GM18951 (cell line): ENCODE data around the gene NKAIN1.
"Not testable (repeated sequence)": the region's sequence is repeated elsewhere in the genome, so short reads cannot be mapped to it uniquely, and the experiment has no call there.

Experiments used
- POLR2A ChIP-seq: IDR thresholded peaks from 4 replicates; pipeline ENCODE4 v1.6.1; 2011; ENCODE audit warnings: mild to moderate bottlenecking; ENCODE audit not compliant: insufficient read length, insufficient read depth; ENCODE audit errors: extremely low read depth
- in situ Hi-C: fragments of 300-500 bp; cut with MboI; formaldehyde crosslinking; loops from one replicate; pipeline ENCODE4 v1.12.0; 2022; ENCODE audit warnings: low sequenced_read_pairs, mixed read lengths, inconsistent platforms; ENCODE audit not compliant: unreplicated experiment

NKAIN1 gene

DNA sequence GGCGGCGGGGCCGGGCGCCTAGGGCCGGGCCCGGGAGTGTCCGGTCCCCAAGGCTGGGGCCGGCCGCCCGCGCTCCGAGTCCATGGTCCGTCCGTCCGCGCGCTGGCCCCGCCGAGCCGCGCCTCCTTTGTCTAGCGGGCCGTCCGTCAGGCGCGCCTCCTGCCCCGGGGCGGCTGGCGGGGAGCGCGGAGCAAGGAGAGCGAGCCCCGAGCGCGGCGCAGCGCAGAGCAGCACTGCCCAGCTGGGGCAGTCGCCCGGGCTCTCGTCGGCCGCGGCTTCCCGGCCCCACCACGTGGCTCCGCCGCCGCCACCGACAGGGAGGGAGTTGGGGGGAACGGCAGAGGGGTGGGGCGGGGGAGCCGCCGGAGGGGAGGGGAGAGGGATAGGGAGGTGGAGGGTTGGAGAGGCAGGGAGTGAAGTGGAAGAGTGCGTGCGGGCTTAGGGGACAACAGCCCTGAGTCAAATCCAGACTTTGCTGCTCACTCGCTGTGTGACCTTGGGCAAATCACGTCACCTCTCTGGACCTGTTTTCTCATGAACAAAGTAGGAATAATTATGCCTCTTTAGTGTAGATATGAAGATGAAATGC, at the start of gene NKAIN1:
NKAIN1 (minus strand) TSS at position 235 of the 589 bp plus-strand sequence. CDS start 340 bp downstream, outside the sequence.
- in situ Hi-C loops, result no loop called here
- no peak for TF ChIP-seq POLR2A

DNA sequence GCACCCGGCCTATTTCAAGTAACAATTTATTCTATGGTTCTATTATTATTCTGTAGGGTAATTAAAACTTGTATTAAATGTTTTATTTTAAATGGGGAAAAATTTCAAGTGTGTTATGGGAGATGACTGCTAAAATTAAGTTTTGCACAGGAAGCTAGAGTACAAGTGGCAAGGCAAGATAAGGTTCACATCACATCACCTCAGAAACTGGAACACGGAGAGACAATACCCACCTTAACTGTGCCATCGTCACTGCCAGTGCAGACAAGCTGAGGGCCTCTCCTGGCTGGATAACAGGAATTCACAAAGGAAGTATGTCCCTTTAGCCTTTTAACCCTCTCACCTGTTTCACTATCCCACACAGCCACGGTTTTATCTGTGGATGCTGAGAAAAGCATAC, 49.3 kb upstream of the NKAIN1 start:
- in situ Hi-C loops, result no loop called here
- TF ChIP-seq POLR2A, result no peak

DNA sequence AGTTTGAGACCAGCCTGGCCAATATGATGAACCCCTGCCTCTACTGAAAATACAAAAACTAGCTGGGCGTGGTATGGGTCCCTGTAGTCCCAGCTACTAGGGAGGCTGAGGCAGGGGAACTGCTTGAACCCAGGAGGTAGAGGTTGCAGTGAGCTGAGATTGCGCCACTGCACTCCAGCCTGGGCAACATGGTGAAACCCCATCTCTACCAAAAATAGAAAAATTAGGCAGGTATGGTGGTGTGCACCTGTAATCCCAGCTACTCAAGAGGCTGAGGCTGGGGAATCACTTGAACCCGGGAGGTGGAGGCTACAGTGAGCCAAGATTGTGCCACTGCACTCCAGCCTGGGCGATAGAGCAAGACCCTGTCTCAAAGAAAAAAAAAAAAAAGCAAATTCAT, 48.1 kb upstream of the NKAIN1 start:
- in situ Hi-C loops, result not testable (repeated sequence)

DNA sequence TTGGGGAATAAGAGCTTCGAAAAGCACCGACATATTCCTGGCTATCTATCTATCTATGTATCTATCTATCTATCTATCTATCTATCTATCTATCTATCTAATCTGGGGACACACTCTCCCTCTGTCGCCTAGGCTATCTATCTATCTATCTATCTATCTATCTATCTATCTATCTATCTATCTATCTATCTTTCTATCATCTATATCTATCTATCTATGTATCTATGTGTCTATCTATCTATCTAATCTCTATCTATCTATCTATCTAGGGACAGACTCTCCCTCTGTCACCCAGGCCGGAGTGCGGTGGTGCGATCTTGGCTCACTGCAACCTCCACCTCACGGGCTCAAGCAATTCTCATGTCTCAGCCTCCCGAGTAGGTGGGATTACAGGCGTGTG, 42.7 kb upstream of the NKAIN1 start:
- in situ Hi-C loops, result not testable (repeated sequence)

DNA sequence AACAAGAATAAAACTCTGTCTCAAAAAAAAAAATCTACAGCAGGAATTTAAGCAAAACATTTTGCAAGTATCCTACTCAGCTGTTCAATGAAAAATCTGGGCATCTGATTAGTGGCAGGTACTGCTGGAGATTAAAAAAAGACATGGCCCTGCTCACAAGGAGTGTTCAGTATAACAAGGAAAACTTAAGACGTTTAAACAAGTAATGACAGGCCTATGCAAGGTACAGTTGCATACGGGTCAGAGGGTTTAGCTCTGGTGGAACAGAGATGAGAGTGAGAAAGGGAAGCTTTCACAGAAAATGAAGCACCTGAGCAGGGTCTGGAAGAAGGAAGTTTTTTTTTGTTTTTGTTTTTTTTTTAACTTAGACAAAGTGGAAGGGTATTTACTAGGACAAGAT, 33.9 kb upstream of the NKAIN1 start:
- no peak for TF ChIP-seq POLR2A

DNA sequence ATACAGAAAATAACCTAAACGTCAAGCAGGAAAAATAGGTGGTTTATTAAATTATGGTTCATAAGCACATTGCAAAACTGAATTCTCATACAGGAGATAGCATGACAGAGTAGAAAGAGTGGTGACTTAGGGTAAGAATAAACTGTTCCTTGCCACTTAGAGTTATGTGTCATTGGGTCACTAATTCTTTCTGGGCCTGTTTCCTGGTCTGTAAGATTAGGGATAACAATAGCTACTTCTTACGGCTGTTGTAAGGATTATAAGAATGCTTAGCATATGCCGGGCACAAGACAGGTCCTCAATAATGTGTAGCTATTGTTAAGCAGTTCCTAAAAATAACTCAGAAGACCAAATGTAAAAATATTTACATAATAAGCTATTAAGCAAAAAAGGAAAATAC, 32.7 kb upstream of the NKAIN1 start:
- no peak for TF ChIP-seq POLR2A
- in situ Hi-C loops, result no loop called here

More for the DNA sequence above, 33.9 kb upstream of the NKAIN1 start:
- in situ Hi-C loops, result no loop called here

DNA sequence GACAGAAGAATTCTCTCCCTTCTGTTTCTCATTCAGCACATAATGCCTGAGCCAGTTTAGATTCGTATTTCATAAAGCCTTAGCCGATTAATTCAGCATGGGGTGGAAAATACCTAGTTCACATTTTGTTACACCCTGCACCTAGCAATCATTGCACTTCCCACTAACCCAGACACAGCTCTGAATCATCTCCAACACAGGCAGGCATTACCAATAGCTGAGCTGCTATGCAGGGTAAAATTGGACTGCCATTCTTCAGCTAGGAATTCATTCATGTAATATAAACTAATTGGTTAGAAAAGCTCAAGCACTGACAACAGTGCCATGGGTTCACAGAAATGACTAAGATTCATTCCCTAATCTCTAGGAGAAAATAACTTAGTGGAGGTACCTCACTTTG, 26.9 kb upstream of the NKAIN1 start:
- TF ChIP-seq POLR2A, result no peak

DNA sequence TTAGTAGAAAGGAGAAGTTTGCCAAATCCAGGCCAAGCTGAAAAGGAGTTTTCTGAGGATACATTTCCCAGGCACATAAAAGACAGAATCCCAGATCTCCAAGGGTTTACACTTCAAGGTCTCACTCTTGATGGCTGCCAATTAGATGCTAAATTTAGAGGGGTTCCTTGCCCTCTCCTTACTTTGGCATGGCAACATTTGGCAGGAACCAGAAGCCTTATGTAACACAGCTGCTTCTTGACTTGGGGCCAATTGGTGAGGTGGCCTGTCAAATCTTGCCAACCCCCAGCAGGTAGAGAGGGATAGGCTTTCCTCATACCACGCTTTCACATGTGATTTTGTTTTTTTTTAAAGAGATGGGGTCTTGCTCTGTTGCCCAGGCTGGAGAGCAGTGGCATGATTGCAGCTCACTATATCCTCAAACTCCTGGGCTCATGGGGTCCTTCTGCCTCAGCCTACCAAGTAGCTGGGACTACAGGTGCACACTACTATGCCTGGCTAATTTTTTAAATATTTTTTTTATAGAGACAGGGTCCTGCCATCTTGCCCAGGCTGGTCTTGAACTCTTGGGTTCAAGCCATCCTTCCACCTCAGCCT, 25.2 kb upstream of the NKAIN1 start:
- in situ Hi-C loops, result no loop called here
- no peak for TF ChIP-seq POLR2A

More for the DNA sequence above, 26.9 kb upstream of the NKAIN1 start:
- in situ Hi-C loops, result no loop called here

DNA sequence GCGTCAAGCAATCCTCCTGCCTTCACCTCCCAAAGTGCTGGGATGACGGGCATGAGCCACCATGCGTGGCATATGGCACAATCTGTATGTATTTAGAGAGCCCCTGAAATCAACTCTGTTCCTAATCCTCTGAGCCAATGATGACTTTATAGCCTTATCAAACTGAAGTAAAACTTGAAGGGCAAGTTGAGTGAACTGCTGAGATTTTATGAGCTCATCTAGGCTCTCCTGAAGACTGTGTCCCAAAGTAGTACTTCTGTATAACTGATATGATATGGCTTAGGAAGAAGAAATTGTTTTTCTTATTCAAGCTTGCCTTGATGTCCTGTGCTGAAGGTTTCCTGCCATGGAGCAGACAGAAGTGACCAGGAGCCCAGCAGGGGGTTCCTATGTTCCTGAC, 23.7 kb upstream of the NKAIN1 start:
- in situ Hi-C loops, result no loop called here
- no peak for TF ChIP-seq POLR2A

DNA sequence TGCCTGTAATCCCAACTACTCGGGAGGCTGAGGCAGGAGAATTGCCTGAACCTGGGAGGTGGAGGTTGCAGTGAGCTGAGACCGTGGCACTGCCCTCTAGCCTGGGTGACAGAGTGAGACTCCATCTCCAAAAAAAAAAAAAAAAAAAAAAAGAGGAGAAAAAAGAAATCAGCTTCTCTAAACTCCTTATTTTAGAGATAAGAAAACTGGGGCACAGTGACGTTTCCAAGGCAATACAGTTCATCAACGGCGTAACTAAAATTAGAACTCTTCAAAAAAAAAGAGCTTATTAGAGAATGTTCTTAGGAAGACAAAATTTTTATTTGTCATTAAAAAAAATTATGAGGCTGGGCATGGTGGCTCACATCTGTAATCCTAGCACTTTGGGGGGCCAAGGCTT, 22.7 kb upstream of the NKAIN1 start:
- in situ Hi-C loops, result not testable (repeated sequence)

DNA sequence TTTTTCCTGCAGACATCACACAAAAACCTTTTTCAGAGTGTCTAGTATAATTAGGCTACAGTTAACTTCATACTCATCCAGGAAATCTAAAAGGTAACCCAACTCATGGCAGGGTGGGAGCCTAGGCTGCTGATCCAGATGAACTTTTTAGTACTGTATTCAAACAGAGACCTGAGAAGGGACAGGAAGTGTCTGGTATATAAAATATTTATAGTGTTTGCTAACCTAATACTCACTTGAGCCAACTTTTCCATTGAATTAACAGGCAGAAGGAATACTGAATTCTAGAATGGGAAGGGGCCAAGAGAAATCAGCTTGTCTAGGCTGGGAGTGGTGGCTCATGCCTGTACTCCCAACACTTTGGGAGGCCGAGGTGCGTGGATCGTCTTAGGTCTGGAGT, 22.2 kb upstream of the NKAIN1 start:
- in situ Hi-C loops, result no loop called here
- no peak for TF ChIP-seq POLR2A

DNA sequence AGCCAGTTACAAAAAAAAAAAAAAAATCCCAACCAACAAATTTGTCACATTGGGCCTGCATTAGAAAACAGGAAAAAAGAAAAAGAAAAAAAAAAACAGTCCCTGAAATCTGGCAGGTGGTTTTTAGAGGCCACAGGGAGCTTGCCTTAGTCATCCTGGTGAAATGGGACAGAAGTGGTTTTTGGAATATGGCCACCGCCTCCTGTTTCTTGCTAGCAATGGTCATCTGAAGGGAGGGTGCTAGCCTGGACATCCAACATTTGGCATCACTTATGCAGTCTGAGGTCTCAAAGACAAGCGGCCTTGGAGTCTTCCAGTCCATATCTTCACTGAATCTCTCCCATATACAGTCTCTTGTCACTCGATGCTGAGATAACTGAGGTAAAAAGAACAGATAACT, 20.1 kb upstream of the NKAIN1 start:
- in situ Hi-C loops, result no loop called here
- TF ChIP-seq POLR2A, result no peak

DNA sequence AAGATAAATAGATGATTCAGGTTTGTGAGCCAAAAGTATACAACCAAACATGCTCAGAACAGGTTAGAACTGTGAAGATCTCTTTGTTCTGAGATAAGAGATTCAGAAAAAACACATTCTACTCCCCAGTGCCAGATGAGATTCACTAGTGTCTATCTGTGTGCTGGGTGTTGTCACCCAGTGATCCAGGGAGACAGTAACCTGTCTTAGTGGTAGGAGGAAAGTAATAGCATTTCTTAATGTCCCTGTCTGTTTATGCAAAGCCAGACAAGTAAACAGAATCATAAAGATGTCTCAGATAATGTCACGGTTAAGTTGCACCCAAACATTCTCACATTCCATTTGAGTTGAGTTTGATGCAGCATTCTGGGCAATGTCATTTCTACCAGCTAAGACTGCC, 18.9 kb upstream of the NKAIN1 start:
- in situ Hi-C loops, result no loop called here
- no peak for TF ChIP-seq POLR2A

DNA sequence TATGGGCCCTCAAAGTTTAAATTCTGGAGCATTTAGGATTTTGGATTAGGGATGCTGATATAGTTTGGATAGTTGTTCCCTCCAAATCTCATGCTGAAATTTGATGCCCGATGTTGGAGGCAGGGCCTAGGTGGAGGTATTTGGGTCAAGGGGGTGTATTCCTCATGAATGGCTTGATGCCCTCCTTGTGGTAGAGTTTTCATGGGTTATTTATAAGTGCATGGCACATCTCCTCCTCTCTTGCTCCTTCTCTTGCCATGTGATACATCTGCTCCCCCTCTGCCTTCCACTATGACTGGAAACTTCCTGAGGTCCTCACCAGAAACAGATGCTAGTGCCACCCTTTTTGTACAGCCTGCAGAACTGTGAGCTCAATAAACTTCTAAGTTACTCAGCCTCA, 17.5 kb upstream of the NKAIN1 start:
- in situ Hi-C loops, result no loop called here
- no peak for TF ChIP-seq POLR2A

DNA sequence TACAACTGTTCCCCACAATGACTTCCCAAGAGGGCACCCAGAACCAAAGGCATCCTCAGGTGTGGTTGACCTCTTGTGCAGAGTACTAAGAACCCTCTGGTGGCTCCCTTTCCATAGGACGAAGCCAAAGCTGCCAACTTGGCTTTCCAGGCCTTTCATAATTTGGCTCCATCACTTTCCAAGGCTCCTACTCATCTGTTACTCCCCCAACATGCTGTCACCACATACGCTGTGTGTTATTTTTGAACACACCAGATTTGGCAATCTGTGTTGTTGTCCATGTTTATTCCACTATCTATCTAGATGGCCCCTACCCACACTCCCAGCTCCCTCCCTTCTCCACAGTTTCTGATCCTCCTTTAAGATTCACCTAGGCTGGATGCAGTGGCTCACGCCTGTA, 10.2 kb upstream of the NKAIN1 start:
- no peak for TF ChIP-seq POLR2A
- in situ Hi-C loops, result no loop called here
